SK-MEL-5 (cell line): Measurements from ENCODE around the gene UBR3. TPM values are rescaled to one million over a fixed set of nuclear protein-coding genes. Genes with fewer than 3 reads are reported as not detected.
A peak's percentile ranks its signal among the peaks of the same experiment; 100 is the strongest.

ENCODE experiments used
- DNase-seq: peaks from one replicate; pipeline ENCODE4 v3.0.0-alpha.2; 2016; ENCODE audit warnings: low read depth, low spot score
- in situ Hi-C: cut with HindIII; loops from 2 replicates; pipeline ENCODE4 v1.10.0; 2016; ENCODE audit warnings: low sequenced_read_pairs, high pct_unique_total_duplicates, low pct_unique_long_range_greater_than_20kb
- total RNA-seq: library from RNA; depleted of rRNA; stranded (reverse); fragments of >200 nt; shearing (Covaris generic); gene quantifications from 2 replicates; pipeline ENCODE4 v1.2.3, GENCODE V29; 2014

The UBR3 gene
- total RNA-seq, 1 experiment from 2014 or later = 14.7 TPM

DNA sequence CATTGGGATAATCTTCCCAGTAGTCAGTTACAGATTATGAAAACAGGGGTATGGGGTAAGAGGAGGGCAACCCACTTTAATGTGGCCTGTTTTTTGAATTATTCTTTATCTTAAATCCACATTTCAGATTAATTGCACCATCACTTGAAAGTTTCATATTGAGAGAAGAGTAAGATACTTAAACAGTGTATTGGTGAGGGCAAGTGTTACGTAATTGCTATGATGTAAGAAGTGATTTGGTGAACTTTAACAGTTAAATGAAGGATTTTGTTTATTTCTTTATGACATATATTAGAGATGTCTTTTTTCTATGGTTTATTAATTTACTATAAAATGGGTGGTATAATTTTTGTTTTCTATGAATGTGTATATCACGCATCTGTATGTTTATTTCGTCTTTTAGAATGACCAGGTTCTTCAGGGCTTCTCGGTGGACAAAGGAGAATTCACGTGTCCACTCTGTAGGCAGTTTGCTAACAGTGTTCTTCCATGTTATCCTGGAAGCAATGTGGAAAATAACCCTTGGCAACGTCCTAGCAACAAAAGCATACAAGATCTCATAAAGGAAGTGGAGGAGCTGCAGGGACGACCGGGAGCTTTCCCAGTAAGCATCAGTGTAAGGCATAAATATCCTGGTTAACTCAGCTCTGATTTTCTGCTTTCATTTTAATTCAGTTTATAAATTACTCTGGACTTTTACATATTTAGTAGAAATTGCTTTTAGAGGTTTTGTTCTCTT is 179.5 kb downstream of the UBR3 start:
- in situ Hi-C loops = no loop called here
- DNase-seq = no peak

DNA sequence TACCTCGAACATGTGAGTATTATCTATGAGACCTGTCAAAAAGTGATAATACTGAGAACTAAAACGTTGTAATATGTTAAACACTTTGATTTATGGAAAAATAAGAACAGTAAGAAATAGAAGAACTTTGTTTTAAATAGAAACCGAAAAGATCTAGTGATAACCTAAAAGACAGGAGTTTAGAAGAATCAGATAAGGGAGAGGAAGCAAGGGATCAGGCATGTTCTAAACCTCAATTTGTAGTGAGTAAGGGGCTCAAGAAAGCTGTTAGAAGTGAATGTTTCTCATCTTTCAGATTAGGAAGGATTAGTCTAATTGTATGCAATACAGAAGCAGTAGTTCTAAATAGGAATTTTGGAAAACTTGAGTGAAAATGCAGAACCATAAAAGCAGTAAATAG is 182.0 kb downstream of the UBR3 start:
- DNase-seq = no peak
- in situ Hi-C loops = no loop called here

DNA sequence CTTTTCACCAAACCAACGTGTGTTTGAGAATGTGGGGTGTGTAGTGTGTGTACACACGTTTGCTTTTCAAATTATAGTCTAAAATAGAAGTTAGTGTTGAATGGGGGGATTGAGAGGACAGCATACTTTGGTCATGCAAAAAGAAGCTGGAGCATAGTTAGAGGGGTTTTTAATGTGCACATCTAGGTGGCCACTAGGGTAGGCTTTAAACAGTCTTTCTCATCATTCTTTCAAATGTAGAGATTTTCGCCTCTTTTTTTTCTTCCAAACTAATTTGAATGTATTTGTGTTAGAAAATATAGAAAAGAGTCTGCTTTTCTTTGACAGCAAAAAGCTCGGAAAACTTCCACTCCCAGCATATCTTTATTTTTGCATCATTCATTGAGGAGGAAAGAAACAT is 185.5 kb downstream of the UBR3 start:
- in situ Hi-C loops = no loop called here
- DNase-seq = no peak

DNA sequence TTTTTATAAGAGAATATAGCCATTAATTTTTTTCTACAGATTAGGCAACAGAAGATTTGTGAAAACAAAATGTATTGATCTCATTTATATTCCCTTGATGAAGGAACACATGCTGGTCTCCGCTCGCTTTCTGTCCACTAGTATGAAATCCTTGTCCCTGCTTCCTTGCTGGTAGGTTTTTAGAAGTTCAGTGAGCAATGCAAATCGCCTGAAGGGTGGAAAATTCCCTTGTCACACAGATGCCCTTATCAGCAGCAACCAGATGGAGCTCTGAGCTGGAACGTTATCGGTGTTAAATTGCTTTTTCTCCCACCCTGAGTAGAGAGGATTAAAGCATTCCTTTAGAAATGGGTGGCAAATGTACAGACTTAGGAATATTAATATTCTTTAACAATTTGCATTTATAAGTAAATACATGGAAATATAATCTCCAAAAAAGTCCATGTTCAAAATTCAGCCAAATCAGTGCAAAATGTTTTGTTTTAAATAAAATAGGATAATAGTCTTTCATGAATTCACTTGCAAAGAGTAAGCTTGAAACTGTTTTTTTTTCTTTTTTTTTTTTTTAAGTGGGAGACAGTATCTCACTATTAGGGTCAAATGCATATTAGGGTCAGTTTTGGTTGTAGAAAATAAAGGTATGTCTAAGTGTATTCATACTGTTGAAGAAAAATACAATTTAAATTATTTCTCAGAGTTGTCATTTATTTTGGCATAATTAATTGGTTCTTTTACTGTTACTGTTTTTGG is 186.7 kb downstream of the UBR3 start:
- peak; percentile 44 for DNase-seq
- in situ Hi-C loops = no loop called here

DNA sequence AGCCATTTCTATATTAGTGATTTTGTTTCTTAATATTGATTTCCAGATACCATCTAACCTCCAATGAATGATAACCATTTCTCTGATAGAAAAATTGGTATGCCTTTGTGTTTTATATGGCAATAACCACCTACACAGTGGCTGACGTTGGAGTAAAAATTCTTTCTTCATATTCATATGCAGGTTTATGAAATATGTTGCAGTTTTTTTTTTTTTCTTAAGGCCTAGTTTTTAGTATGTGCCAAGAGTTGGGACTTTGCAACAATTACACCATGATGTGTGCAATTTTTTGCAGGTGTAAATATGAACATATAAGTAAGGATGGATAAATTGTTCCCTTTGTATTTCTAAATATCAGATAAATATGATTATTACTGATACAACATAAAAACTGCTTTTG is 187.5 kb downstream of the UBR3 start:
- DNase-seq = no peak
- in situ Hi-C loops = no loop called here

DNA sequence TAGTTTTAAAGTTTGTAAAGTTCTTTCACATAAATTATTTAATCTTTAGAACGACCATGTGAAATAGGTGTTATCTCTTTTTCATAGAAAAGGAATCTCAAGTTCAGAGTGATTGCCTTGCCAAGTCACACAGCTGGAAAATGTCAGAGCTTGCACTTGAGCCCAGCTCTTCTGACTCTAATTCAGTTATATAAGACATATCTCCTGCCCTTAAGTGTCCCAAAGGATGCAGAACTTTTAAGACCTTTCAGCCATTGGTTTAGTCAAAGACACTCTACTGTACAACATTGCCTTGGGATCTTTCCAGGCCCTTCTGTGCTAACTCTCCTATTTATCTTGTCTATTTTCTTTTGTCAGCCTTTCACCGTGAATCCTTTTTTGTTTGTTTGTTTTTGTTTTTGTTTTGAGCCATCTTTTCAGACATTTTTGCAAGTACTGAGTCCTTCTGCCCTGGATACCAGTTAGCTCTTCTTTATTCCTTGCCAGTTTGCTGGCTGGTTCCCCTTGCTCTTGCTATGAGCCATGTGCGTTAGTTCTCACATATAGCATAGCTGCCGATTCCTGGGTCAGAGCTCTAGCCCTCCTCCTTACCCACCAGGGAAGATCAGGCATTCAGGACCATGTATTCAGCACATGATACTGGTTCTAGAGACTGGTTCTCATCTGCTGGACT is 190.7 kb downstream of the UBR3 start:
- in situ Hi-C loops = no loop called here

DNA sequence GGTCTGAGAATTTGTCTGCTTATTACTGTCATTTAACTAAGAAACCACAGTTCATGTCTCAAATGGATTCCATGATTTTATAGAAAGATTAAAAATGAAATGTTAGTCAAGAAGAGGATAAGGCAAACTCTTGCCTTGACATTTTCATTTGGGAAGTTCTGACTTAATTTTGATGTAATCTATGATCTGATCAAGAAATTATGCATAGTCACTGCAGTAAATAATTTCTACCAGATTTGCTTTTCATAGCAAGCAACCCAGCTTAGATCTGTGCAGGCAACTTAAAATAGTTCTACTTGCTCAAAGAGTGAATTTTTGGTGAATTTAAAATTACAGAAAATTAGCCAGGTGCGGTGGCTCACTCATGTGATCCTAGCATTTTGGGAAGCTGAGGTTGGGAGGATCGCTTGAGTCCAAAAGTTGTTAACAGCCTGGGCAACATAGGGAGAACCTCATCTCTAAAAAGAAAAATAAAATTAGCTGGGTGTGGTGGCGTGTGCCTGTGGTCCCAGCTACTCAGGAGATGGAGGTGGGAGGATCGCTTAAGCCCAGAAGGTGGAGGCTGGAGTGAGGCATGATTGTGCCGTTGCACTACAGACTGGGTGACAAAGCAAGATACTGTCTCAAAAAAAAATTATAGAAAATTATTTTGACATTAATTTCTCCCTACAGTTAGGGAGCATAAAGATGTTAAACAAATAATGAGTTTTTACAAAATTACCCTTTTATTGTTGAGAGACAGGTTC is 192.0 kb downstream of the UBR3 start:
- DNase-seq = no peak
- in situ Hi-C loops = no loop called here

More for the DNA sequence above, 190.7 kb downstream of the UBR3 start:
- no peak for DNase-seq

DNA sequence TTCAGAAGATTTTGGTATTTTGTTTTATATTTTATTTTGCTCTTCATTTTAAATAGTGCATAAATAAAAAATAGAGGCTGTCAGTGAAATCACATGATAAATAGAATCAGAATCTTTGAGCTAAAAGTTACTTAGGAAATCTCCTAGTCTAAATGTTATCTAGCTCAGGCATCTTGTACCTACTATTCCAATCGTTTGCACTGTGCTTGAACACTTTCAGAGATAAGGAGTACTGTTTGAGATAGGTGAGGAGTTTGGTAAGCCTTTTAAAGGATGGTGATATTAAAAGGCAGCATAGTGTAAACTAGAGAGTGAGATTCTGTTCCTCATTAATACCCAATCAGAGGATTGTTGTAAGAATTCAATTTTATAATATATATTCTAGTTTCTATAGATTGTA is 193.5 kb downstream of the UBR3 start:
- no peak for DNase-seq
- in situ Hi-C loops = no loop called here

DNA sequence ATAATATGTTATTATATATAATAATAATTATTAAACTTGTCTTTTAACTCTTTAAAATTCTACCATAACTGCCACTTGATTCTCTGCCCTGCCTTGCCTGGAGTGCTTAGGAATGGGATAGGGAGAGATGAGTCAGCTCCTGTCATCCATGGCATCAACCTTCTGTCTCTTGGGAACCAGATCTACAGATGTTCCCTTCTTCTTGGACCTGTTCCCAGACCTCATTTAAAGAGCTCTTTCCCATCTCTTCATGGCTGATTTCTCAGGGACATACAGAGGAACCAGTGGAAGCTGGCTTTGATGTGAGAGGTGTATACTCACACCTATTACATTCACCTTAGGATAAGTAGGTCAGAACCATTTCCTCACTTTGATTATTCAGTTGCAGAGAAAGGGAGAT is 195.4 kb downstream of the UBR3 start:
- DNase-seq = no peak
- in situ Hi-C loops = no loop called here

DNA sequence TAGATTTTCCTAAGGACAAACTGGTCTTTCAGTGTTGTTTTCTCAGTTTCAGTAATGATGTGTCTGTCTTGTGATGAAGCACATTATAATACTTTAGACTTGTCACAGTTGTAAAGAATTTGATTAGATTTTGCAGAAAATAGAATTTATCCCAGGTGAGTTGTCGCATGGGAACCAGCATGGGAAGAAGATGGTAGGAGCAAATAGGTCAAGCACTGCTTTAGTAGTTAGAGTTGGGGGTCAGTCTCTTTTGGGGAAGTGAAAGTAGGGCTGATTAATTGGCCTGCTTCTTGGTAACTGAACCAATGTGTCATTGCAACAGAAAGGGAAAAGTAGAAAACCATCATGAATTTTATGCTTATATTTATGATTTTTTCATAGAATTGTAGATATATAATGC is 197.5 kb downstream of the UBR3 start:
- in situ Hi-C loops = no loop called here
- DNase-seq = no peak

DNA sequence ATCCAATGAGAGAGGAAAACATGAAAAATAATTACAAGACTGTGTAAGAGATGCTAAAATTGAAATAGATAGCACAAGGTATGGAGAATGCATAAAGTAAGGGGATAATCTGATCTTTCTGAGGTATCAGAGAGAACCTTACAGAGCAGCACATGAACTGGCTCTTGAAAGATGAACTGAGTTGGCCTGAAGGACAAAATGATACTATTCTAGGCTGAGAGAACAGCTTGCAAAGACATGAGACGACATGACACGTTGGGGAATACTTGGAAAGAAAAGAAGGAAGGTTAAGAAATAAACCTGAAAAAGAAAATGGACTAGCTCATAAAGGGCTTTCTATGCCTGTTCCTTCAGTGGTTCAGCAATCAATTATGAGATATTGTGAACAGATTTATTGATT is 198.0 kb downstream of the UBR3 start:
- DNase-seq = no peak
- in situ Hi-C loops = no loop called here

DNA sequence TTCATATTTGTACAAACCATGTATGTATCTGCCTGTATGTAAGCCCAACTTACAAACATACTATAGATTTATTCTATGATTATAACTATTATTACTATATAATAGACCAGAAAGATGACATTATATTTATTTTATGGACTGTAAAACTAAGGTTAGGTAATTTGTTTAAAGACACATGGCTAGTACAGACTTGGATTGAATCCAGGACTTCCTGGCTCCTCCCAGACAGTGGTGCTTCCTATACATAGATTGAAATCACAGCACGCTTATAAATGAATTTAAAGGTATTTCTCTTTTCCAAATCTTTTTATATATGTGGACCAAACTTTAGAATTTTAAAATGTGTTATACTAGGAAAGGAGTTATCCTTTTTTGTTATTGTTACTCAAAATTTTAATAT is 199.1 kb downstream of the UBR3 start:
- no peak for DNase-seq
- in situ Hi-C loops = no loop called here

DNA sequence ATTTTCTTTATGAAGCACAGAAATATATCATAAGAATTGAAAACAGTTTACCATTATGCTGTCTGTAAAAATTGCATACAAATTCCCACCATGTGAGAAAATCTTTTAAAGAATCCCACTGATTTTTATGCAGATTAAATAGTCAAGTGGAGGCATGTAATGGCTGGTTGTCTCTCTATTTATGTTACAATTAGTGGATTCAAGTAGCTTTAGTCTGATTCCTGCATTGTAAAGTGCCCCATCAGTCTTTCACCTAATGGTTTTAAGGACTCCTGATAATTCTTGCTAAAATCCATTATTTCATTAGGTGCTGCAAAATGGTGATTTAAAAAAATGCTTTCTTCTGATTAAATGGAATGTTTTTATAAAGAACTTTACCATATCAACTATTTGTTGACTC is 202.3 kb downstream of the UBR3 start:
- in situ Hi-C loops = no loop called here
- DNase-seq = no peak

DNA sequence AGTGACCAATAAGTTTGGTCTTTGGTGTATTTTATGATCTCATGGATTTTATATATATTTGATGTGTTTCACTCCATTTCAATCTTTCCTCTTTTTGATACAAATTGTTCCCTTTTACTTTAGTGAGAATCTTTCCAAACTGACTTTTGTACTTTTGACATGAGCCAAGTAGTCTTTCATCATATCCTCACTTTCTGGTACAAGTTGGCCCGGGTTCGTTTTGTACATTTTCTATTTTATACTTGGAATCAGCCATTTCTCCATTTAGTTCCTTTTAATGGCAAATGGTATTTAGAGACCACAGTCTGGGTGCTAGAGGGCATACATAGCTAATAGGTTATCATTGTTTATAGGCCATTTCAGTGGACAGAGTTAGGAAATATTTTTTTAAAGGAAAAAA is 202.8 kb downstream of the UBR3 start:
- DNase-seq = no peak
- in situ Hi-C loops = no loop called here

DNA sequence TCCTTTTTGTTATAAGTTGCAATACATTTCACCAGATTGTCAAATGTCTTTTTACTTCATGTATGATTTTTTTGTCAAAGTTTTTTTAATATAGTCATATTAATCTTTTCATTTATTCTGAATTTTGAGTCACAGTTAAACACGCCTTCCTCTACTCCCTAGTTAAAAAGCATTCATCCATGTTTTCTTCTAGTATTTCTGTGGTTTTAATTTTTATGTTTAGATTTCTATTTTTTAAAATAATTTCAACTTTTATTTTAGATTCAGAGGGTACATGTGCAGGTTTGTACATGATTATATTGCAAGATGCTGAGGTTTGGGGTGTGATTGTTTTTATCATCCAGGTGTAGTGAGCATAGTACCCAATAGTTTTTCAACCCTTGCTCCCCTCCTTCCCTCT is 204.0 kb downstream of the UBR3 start:
- DNase-seq = no peak
- in situ Hi-C loops = no loop called here

DNA sequence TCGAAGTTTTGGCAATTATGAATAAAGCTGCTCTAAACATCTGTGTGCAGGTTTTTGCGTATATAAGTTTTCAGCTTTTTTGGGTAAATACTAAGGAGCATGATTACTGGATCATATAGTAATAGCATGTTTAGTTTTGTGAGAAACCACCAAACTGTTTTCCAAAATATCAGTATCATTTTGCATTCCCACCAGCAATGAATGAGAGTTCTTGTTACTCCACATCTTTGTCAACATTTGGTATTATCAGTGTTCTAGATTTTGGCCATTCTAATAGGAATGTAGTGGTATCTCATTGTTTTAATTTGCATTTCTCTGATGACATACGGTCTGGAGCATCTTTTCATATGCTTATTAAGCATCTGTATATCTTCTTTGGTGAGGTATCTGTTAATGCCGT is 207.3 kb downstream of the UBR3 start:
- in situ Hi-C loops = no loop called here
- DNase-seq = no peak

DNA sequence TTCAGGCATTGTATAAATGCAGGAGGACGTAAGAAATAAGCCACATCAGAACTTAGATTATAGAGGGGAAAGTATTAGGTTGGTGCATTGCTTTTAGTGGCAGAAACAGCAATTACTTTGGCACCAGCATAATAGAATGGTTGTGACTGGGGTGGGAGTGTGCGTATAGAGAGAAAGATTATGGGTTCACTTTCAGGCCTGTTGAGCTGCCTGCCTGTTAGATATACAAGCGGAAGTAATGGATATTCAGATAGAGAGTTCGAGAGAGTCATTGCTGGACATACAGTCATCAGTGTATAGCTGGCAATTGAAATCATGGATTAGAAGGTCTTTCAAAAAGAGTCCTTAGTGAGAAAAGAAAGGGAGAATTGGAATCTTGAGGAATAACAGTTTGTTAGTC is 211.5 kb downstream of the UBR3 start:
- in situ Hi-C loops = no loop called here
- no peak for DNase-seq
